ENCODE measurements around the gene UGT1A4.

Gene UGT1A4

DNA sequence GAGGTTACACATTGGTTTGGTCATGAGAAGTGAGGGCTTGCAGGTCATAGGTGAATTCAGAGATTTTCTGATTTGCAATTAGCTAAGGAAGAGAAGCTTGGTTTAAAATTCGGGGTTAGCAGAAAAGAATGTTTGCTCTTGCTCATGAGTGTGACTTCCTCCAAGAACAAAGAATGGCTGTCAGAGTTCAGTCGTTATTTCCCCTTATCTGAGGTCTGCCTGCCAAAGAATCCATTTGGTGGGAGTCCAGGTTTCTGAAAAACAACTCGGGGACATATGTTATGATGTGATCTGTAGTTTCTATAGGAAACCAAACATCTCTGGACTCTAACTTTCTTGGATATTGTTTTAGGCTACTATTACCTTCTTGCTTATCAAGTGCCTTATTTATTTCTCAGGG lies 29.0 kb upstream of the UGT1A4 start:
- TF ChIP-seq, protein P1, sequence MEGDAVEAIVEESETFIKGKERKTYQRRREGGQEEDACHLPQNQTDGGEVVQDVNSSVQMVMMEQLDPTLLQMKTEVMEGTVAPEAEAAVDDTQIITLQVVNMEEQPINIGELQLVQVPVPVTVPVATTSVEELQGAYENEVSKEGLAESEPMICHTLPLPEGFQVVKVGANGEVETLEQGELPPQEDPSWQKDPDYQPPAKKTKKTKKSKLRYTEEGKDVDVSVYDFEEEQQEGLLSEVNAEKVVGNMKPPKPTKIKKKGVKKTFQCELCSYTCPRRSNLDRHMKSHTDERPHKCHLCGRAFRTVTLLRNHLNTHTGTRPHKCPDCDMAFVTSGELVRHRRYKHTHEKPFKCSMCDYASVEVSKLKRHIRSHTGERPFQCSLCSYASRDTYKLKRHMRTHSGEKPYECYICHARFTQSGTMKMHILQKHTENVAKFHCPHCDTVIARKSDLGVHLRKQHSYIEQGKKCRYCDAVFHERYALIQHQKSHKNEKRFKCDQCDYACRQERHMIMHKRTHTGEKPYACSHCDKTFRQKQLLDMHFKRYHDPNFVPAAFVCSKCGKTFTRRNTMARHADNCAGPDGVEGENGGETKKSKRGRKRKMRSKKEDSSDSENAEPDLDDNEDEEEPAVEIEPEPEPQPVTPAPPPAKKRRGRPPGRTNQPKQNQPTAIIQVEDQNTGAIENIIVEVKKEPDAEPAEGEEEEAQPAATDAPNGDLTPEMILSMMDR (IDR thresholded peaks at IDR 0.05; ENCODE audit: extremely low read depth, missing control alignments) = no peak
- no peak for DNase-seq (ENCODE audit: low spot score)

DNA sequence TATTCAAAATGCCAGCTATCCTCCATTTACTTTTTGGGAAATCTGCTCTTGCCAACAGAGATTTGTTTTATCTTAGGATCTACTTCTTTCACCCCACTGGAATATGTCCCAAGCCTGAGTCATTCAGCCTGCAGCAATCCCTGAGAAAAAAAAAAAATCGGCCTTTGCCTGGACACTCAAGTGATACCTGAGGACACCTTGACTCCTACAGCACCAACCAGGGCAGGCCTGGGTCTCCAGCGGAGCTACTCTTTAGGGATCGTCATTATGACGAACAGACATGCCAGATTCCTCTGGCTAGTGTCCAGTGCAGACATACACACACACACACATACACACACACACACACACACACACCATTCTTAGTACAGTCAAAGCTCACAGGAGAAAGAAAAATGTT lies 28.1 kb upstream of the UGT1A4 start:
- DNase-seq (ENCODE audit: low spot score) = no peak
- TF ChIP-seq, protein P1 (IDR thresholded peaks at IDR 0.05; ENCODE audit: extremely low read depth, missing control alignments) = no peak

DNA sequence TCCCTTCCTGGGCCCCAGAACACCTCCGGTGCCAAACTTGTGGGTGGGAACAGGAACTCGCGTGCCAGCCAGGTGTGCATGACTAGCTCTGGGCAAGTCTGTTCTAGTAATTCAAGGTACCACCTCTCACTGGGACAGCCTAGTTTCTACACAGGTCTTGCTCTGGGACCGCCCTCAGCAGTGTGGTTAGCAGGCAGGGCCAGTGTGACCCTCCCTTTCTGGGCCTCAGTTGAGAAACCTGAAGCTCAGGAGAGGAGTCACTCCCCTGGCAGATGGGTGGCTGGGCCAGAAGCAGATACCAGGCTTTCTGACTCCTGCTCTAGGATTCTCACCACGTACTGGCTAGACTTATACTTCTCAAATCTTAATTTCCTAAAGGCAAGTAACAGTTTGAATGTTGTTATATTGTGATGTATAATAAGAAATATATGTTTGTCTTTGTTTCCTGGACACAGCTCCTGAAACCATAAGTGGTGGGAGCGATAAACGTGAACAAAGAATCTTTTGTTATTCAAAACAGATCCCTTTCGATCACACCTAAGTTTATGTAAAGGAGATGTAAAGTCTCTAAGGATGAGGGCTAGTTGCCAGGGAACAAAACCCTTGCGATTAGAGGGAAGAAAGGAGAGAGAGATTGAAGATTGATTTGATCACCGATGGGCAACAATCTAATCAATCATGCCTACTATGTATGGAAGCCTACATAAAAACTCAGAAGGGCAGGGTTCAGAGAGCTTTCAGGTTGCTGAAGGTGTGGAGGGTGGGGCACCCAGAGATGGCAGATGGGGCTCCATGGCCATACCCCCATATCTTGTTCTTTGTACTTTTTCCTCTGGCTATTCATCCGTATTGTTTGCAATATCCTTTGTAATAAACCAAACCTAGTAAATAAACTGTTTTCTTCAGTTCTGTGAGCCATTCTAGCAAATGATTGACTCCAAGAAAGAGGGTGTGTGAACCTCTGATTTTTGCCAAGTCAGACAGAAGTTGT lies 26.8 kb upstream of the UGT1A4 start:
- TF ChIP-seq, protein P1 (IDR thresholded peaks at IDR 0.05; ENCODE audit: extremely low read depth, missing control alignments) = no peak
- no peak for DNase-seq (ENCODE audit: low spot score)

DNA sequence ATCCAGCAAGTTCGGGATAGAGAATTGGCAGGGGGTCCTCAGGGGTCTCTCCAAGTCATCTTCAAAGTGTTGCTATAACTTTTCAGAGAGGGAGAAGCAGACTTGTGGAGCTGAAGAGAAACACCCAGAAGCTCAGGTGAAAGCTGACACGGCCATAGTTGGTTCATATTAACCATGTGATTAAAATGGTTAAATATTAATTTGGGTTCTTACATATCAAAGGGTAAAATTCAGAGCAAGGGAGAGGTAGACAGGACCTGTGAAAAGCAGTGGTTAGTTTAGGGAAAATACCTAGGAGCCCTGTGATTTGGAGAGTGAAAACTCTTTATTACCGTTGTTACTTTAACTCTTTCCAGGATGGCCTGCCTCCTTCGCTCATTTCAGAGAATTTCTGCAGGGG lies 25.9 kb upstream of the UGT1A4 start, which contains the start of gene UGT1A6:
UGT1A6 (plus strand) TSS at position 243 of the 400 bp plus-strand sequence; CDS start at position 358, 115 bp downstream.
- no peak for DNase-seq (ENCODE audit: low spot score)
- TF ChIP-seq, protein P1 (IDR thresholded peaks at IDR 0.05; ENCODE audit: extremely low read depth, missing control alignments) = no peak

DNA sequence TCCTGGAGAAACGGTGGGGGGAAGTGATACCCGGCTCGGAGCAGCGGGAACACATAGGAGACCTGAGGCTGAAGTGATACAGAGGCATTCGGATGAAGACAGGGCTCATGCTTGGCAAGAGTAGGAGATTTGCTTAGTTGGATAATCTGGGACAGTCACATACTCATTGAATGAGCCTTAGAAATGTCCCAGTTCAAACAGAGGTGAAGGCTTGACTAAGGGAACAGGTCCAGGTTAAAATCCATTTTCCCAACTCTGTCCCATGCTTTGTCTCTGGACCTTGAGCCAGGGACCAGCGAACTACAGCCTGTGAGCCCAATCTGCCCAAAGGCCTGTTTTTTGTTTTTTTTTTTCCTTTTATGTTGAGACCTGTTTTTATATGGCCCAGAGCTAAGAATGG lies 24.6 kb upstream of the UGT1A4 start:
- TF ChIP-seq, protein P1 (IDR thresholded peaks at IDR 0.05; ENCODE audit: extremely low read depth, missing control alignments) = no peak
- DNase-seq (ENCODE audit: low spot score) = no peak

DNA sequence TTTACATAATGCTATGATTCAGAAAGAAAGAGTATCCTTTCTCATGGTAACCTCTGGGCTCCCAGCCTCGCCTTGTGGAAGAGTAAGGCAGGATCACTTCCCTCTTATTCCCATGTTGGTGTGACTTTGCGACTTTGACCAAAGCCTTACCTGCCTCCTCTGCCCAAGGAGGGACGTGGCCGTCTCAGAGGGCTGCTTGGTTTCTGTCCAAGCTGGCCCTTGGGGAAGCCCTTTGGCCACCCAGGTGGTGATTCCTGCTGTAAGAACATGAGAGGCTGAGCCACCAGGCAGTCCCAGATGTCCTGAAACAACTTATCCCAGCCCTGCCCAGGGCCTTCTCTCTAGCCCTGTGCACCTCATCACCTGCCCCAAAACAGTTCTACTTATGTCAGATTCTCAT lies 19.8 kb upstream of the UGT1A4 start:
- DNase-seq (ENCODE audit: low spot score) = no peak
- TF ChIP-seq, protein P1 (IDR thresholded peaks at IDR 0.05; ENCODE audit: extremely low read depth, missing control alignments) = no peak

DNA sequence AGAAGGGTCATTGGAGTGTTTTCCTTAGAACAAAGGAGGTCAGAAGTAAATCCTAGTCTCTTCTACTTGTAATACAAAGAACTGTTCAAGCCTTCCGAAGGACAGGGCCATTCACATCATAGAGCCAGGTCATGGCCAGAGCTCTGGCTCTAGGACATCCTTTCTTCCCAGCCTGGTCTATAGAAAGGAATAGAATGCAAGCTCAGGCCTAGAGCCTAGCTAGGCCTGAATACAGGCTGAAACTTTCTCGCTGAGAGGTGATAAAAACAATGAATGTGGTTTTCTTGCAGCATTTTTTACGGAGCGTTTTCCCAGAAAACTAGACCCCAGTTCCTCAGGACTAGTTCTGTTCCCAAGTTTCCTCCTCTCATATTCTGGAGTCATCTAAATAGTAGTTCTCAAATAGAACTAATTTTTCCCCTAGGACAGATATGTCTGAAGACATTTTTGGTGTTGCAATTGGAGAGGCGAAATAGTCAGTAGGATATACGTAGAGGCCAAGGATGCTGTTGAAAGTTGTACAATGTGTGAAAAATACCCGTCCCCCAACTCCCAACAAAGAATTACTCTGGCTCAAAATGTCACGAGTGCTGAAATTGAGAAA lies 19.0 kb upstream of the UGT1A4 start:
- no peak for DNase-seq (ENCODE audit: low spot score)
- TF ChIP-seq, protein P1 (IDR thresholded peaks at IDR 0.05; ENCODE audit: extremely low read depth, missing control alignments) = no peak

All from GM20000 (cell line).